Kidney epithelial cell (primary cell): ENCODE data around the gene ZNF627. TPM values are rescaled to one million over a fixed set of nuclear protein-coding genes. Genes with fewer than 3 reads are reported as not detected.
A peak's percentile ranks its signal among the peaks of the same experiment; 100 is the strongest.
"Not testable (repeated sequence)": the region's sequence is repeated elsewhere in the genome, so short reads cannot be mapped to it uniquely, and the experiment has no call there.

Experiments
- DNase-seq: peaks from one replicate; pipeline ENCODE4 v3.0.0-alpha.2; 2010; ENCODE audit warnings: low read depth
- H3K27me3 ChIP-seq: 2 replicates; pipeline ENCODE4 v1.6.0; 2011; ENCODE audit warnings: low read length; ENCODE audit not compliant: control insufficient read depth, insufficient read depth
- H3K36me3 ChIP-seq: 2 replicates; pipeline ENCODE4 v1.5.1; 2011; ENCODE audit warnings: low read length; ENCODE audit not compliant: control insufficient read depth, insufficient read depth
- H3K4me3 ChIP-seq: 2 replicates; pipeline ENCODE4 v1.5.1; 2011; ENCODE audit warnings: low read depth, mild to moderate bottlenecking, control low read depth, low read length
- total RNA-seq: library from RNA; depleted of rRNA; stranded (reverse); fragments of >200 nt; gene quantifications from 2 replicates; pipeline ENCODE4 v1.2.3, GENCODE V29; 2015
- TF ChIP-seq, protein P1 (sequence below): IDR thresholded peaks from 2 replicates; pipeline ENCODE4 v1.5.1; 2011; ENCODE audit warnings: mild to moderate bottlenecking, moderate library complexity, low read length, control low read depth, inconsistent platforms; ENCODE audit not compliant: insufficient read depth, poor library complexity, severe bottlenecking

ZNF627 gene
- total RNA-seq, 1 donor from 2014 or later: 23.1 TPM

DNA sequence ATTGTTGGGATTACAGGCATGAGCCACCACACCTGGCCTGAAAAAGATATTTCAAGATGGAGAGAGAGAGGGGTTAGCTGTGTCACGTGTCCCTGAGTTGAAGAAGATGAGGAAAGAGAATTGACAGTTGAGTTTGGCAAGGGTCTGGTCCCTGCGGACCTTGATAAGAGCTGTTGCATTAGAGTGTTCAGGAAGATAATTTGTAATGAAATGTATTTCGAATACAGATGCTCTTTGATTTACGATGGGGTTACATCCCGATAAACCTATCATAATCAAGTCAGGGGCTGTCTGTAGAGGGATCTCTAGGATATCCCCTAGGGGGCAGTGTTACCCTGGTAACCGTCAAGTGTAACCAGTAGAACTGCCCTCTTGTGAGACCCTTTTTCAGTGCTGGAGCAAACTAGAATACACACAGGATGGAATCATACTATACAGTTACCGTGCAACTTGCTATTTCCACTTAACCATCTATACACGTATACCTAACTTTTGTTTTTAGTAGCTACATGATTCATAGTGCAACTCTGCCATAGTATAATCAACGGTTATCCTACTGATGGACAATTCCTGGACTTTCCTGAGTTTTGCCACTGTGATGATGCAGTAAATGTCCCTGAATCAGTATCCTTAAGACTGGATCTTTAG, 36.8 kb upstream of the ZNF627 start:
- DNase-seq: no peak
- Histone ChIP-seq H3K27me3 (no peaks in the 10 kb centered on the region), H3K36me3 (no peaks in the 10 kb centered on the region), H3K4me3 (no peak overlapping the region)
- TF ChIP-seq, protein P1, sequence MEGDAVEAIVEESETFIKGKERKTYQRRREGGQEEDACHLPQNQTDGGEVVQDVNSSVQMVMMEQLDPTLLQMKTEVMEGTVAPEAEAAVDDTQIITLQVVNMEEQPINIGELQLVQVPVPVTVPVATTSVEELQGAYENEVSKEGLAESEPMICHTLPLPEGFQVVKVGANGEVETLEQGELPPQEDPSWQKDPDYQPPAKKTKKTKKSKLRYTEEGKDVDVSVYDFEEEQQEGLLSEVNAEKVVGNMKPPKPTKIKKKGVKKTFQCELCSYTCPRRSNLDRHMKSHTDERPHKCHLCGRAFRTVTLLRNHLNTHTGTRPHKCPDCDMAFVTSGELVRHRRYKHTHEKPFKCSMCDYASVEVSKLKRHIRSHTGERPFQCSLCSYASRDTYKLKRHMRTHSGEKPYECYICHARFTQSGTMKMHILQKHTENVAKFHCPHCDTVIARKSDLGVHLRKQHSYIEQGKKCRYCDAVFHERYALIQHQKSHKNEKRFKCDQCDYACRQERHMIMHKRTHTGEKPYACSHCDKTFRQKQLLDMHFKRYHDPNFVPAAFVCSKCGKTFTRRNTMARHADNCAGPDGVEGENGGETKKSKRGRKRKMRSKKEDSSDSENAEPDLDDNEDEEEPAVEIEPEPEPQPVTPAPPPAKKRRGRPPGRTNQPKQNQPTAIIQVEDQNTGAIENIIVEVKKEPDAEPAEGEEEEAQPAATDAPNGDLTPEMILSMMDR: peak; percentile 77

DNA sequence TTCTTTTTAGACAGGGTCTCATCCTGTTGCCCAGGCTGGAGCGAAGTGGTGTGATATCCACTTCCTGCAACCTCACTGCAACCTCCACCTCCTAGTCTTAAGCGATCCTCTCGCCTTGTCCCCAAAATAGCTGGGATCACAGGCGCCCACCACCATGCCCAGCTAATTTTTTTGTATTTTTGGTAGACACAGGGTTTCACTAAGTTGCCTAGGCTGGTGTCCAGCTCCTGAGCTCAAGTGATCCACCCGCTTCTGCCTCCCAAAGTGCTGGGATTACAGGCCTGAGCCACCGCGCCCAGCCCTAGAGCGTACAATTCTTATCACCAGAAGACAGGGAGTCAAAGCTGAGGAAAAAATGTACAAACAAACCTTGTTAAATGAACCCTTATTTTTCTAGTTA, 33.8 kb upstream of the ZNF627 start:
- TF ChIP-seq, protein P1: no peak
- H3K4me3 ChIP-seq: no peak overlapping the region
- DNase-seq: no peak
- H3K27me3 ChIP-seq: no peaks in the 10 kb centered on the region
- H3K36me3 ChIP-seq: no peaks in the 10 kb centered on the region

DNA sequence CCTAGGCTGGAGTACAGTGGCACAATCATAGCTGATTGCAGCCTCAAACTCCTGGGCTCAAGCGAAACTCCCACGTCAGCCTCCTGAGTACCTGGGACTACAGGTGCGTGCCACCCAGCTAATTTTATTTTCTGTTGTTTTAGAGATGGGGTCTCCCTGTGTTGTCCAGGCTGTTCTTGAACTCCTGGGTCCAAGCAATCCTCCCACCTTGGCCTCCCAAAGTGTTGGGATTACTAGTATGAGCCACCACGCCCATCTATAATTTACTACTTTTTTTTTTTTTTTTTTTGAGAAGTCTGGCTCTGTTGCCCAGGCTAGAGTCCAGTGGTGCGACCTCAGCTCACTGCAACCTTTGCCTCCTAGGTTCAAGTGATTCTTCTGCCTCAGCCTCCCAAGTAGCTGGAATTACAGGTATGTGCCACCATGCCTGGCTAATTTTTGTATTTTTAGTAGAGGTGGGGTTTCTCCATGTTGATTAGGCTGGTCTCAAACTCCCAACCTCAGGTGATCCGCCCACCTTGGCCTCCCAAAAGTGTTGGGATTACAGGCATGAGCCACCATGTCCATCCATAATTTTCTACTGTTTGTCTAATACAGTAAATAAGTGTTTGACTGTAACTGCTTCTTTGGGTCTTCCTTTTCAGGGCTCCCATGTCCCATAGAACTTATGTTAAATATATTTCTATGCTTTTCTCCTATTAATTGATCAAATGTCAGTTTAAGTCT, 33.0 kb upstream of the ZNF627 start:
- not testable (repeated sequence) for H3K36me3 ChIP-seq, H3K27me3 ChIP-seq, H3K4me3 ChIP-seq, DNase-seq

DNA sequence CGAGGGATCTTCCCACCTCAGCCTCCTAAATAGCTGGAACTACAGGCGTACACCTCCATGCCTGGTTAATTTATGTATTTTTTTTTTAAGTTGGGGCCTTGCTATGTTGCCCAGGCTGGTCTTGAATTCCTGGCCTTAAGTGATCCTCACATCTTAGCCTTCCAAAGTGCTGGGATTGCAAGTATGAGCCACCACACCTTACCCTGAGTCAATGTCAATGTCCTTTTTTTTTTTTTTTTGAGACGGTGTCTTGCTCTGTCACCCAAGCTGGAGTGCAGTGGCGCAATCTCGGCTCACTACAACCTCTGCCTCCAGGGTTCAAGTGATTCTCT, 31.7 kb upstream of the ZNF627 start:
- H3K27me3 ChIP-seq, DNase-seq, H3K36me3 ChIP-seq, H3K4me3 ChIP-seq: not testable (repeated sequence)

DNA sequence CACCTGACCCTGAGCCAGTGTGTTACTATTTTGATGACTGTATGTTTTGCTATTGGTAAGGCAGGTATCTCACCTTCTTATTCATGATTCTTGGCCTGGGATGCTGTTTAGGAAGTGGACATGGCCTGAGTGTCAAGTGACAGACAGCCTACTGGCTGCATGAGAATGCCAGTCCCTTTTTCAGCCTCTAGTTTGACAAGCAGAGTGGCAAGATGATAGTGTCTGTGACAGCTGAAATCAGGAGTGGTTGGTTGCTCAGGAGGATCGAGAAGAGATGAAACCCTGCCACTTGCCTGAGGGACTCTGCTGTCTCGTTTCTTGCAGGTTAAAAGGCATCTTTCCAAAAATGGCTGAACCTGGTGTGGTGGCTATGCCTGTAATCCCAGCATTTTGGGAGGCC, 31.1 kb upstream of the ZNF627 start:
- no peaks in the 10 kb centered on the region for H3K36me3 ChIP-seq
- H3K27me3 ChIP-seq: no peaks in the 10 kb centered on the region
- no peak for DNase-seq
- TF ChIP-seq, protein P1: no peak
- H3K4me3 ChIP-seq: no peak overlapping the region

DNA sequence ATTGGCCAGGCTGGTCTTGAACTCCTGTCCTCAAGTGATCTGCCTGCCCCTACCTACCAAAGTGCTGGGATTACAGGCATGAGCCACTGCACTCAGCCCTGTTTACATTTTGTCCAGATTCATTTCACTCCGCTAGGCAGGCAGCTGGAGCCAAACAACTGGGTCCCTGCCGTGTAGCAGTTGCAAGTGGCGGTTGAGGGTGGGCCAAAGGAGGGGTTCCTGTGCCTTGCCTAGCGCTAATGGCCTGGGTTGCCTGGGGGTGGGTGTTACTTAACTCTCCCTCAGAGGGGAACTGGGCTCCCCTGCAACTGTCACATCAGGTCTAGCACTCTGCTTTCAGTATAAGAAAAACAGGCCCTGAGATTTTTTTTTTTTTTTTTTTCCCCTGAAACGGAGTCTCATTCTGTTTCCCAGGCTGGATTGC, 27.2 kb upstream of the ZNF627 start:
- no peaks in the 10 kb centered on the region for H3K36me3 ChIP-seq
- no peaks in the 10 kb centered on the region for H3K27me3 ChIP-seq
- no peak for DNase-seq
- TF ChIP-seq, protein P1: no peak
- H3K4me3 ChIP-seq: no peak overlapping the region

DNA sequence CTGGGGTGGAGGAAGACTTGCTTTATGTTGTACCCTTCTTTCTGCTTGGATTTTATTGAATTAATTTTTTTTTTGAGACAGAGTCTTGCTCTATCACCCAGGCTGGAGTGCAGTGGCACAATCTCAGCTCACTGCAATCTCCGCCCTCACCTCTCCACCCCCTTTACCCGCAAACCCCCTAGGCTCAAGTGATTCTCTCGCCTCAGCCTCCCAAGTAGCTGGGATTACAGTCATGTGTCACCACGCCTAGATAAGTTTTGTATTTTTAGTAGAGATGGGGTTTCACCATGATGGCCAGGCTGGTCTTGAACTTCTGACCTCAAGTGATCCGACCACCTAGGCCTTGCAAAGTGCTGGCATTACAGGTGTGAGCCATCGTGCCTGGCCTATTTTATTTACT, 23.9 kb upstream of the ZNF627 start:
- DNase-seq, H3K4me3 ChIP-seq, H3K27me3 ChIP-seq, H3K36me3 ChIP-seq: not testable (repeated sequence)

DNA sequence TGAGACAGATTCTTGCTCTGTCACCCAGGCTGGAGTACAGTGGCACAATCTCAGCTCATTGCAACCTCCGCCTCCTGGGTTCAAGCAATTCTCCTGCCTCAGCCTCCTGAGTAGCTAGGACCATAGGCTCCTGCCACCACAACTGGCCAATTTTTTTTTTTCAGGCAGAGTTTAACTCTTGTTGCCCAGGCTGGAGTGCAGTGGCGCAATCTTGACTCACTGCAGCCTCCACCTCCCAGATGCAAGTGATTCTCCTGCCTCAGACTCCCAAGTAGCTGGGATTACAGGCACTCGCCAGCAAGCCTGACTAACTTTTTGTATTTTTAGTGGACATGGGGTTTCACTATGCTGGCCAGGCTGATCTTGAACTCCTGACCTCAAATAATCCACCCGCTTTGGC, 23.5 kb upstream of the ZNF627 start:
- not testable (repeated sequence) for H3K27me3 ChIP-seq, DNase-seq, H3K36me3 ChIP-seq, H3K4me3 ChIP-seq
